ENCODE results near the gene VCX2.

GRCh38 chrX:8179656-8180055 lies 8.6 kb upstream of the VCX2 start:
- TF ChIP-seq SMARCA4 (IDR thresholded peaks at IDR 0.05): no peak
- TF ChIP-seq CTCF (IDR thresholded peaks at IDR 0.05 in 2 of 3, conservative IDR thresholded peaks at IDR 0.05 in 1 of 3; ENCODE audit: insufficient read depth in 2 of 3, low read depth in 1 of 3, low read length in 3 of 3): no peak
- no peak for TF ChIP-seq RAD21 (CRISPR knock-in tag; conservative IDR thresholded peaks at IDR 0.05 in 1 of 2, IDR thresholded peaks at IDR 0.05 in 1 of 2)
- no peak for TF ChIP-seq RFX5 (IDR thresholded peaks at IDR 0.05; ENCODE audit: low read depth, low read length)
- no peak for TF ChIP-seq ZHX1 (conservative IDR thresholded peaks at IDR 0.05; ENCODE audit: low read length)
- TF ChIP-seq PATZ1 (CRISPR knock-in tag; IDR thresholded peaks at IDR 0.05; ENCODE audit: borderline replicate concordance): no peak
- no peak for TF ChIP-seq SREBF1 (IDR thresholded peaks at IDR 0.05; ENCODE audit: borderline replicate concordance, low read depth, low read length)
- no peak for TF ChIP-seq FOXJ3 (CRISPR knock-in tag; IDR thresholded peaks at IDR 0.05)
- no peak for TF ChIP-seq ZNF445 (CRISPR knock-in tag; IDR thresholded peaks at IDR 0.05; ENCODE audit: low read depth)
- TF ChIP-seq ZNF224 (CRISPR knock-in tag; IDR thresholded peaks at IDR 0.05): no peak
- no peak for TF ChIP-seq ZFP91 (CRISPR knock-in tag; IDR thresholded peaks at IDR 0.05)
- TF ChIP-seq ZBED1 (IDR thresholded peaks at IDR 0.05): no peak
- TF ChIP-seq POLR2AphosphoS5 (IDR thresholded peaks at IDR 0.05; ENCODE audit: control insufficient read depth, insufficient read depth, low read depth, low read length): no peak
- no peak for TF ChIP-seq ZBTB33 (CRISPR knock-in tag; IDR thresholded peaks at IDR 0.05)

Measured in K562 (cell line).